GM12873 (cell line): ENCODE data around the gene PIK3R1.

Source experiments
- TF ChIP-seq, protein P1 (sequence below): IDR thresholded peaks from 2 replicates; pipeline ENCODE4 v1.5.1; 2012; ENCODE audit warnings: low read depth, mild to moderate bottlenecking, moderate library complexity, low read length, control low read depth; ENCODE audit not compliant: insufficient read depth; ENCODE audit errors: missing control alignments

The PIK3R1 gene

GRCh38 chr5:68217047-68217355, 1.4 kb downstream of the PIK3R1 start:
- TF ChIP-seq, protein P1, sequence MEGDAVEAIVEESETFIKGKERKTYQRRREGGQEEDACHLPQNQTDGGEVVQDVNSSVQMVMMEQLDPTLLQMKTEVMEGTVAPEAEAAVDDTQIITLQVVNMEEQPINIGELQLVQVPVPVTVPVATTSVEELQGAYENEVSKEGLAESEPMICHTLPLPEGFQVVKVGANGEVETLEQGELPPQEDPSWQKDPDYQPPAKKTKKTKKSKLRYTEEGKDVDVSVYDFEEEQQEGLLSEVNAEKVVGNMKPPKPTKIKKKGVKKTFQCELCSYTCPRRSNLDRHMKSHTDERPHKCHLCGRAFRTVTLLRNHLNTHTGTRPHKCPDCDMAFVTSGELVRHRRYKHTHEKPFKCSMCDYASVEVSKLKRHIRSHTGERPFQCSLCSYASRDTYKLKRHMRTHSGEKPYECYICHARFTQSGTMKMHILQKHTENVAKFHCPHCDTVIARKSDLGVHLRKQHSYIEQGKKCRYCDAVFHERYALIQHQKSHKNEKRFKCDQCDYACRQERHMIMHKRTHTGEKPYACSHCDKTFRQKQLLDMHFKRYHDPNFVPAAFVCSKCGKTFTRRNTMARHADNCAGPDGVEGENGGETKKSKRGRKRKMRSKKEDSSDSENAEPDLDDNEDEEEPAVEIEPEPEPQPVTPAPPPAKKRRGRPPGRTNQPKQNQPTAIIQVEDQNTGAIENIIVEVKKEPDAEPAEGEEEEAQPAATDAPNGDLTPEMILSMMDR: no peak

DNA sequence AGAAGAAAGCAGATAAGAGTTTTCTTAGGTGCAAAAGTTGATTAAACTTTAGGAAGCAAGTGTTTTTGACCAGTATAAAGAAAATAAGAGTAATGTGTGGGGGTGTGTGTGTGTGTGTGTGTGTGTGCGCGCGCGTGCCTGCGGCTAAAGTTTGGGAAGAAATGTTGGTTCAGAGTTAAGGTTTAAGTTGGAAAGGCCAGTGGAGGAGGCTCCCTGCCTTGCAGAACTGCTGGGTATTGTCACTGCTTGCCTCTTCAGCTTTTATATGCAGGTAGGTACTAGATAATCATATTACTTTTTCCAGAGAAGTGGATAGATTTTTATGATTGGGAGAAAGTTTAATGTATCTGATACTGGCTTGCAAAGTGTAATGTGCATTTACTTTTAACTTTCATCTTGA, 2.0 kb downstream of the PIK3R1 start:
- TF ChIP-seq, protein P1: no peak

DNA sequence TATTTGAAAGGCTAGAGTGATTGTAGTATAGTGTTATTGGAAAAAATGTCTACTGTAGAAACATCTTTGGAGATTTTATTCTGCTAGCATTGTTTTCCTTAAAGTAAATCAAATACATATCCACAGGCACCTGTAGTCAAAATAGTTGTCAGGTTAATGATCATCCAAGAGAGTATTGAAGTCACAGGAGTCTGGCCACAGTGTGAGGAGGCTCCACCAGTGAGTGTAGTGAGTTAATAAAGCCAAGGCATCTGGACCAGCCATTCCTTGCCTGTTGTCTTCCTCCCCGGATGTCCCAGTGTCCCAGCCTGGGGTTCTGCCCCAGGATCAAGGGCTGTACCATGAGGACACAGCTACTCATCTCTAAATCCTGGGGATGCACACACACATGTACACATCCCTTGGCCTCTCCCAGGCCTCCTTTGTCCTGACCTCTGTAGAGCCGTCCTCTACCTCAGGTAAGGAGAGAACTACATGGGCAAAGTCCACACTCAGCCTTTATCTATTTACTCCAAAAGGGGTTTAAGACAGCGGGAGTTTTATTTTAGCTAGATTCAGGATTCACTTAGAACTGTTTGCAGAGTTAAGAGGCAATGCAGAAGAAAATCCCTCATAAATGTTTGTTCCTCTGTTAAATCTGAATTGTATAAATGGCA, 3.7 kb downstream of the PIK3R1 start:
- TF ChIP-seq, protein P1: no peak

DNA sequence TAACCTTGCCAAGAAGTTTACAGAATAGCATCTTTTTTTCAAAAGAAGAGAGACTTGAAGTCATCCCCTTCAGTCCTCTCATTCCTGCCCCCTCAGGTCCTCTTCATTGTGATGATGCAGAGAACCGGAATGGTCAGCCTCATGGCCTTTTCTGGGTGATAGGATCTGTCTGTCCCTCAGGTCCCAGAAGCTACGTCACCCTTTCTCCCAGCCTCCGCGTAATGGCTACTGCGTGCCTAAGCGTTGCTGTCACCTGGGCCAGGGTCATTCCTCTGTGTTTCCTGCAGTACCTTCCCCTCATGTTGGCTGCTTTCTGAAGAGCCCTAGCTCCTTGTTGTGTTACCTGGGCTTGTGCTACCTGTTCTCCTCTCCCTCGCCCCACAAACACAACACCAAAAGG, 4.7 kb downstream of the PIK3R1 start:
- TF ChIP-seq, protein P1: no peak

DNA sequence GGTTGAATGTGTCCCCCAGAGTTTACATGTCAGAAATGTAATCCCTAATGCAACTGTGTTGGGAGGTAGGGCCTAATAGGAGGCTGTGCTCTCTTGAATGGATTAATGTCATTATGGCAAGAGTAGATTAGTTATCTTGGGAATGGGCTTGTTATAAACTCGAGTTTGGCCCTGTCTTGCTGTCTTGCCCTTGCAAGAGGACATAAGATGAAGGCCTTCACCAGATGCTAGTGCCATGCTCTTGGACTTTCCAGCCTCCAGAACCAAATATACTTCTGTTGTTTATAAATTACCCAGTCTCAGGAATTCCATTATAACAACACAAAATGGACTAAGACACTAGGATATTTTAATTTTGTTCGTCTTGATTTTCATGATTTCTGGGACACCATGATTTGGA, 5.4 kb downstream of the PIK3R1 start:
- TF ChIP-seq, protein P1: no peak

DNA sequence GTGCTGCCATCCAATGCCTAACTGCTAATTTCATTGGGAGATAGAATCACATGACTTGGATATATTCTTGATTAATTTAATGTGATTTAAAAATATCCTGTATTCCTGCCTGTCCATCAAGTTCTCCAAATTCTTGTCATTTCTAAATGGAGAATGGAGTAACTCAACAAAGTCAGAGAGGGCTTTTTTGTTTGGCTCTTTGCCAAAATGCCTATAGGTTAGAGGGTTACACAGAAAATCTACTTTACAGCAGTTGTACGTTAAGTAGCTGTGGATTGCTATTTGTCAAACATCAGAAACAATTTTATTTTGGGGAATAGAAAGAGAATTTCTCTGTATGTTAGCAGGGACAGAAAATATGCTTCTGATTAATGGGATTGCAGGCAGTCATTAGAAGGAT, 5.9 kb downstream of the PIK3R1 start:
- TF ChIP-seq, protein P1: no peak

DNA sequence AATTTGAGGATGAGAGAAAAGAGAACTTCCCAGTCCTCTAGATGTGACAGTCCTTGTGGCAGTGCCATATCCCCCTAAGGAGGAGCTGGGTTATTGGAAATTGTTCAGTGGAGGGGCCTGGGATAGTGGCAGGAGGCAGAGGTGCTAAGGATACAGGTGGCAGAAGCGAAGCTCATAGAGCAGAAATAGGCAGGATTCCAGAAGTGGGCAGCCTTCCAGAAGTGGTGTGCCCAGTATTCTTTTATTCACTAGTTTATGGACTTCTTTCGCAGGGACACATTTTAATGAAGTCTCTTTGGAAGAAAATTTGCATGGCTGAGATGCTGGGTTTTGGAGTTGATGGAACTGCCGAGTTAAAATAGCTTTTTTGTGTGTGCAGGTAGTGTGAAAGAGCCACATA, 6.8 kb downstream of the PIK3R1 start:
- TF ChIP-seq, protein P1: no peak
